Neural cell (in vitro differentiated cells): Measurements from ENCODE around the gene GLRX5. TPM values are rescaled to one million over a fixed set of nuclear protein-coding genes. Genes with fewer than 3 reads are reported as not detected.

Source experiments
- H2AFZ ChIP-seq: fragments of 200-600, 300-800 bp; sonication (generic), shearing (Covaris generic); 2 replicates; pipeline ENCODE4 v1.6.0; 2014; ENCODE audit warnings: low read depth, mild to moderate bottlenecking, antibody characterized with exemption, low read length, moderate library complexity
- H3F3A ChIP-seq: fragments of 200-600 bp; shearing (Covaris generic); 2 replicates; pipeline ENCODE4 v1.6.1; 2016; ENCODE audit warnings: mild to moderate bottlenecking, moderate library complexity, mixed read lengths, antibody characterized with exemption, low read length; ENCODE audit not compliant: insufficient read depth, poor library complexity, severe bottlenecking
- H3K27ac ChIP-seq: fragments of 200-600, 300-800 bp; sonication (generic), shearing (Covaris generic); 2 replicates; pipeline ENCODE4 v1.5.1; 2014; ENCODE audit warnings: mild to moderate bottlenecking, low read length, moderate library complexity
- H3K27me3 ChIP-seq: fragments of 300-800, 200-600 bp; sonication (generic), shearing (Covaris generic); 2 replicates; pipeline ENCODE4 v1.6.0; 2014; ENCODE audit warnings: mild to moderate bottlenecking, low read depth, low read length, moderate library complexity; ENCODE audit not compliant: insufficient read depth
- H3K36me3 ChIP-seq: fragments of 300-800, 200-600 bp; sonication (generic), shearing (Covaris generic); 2 replicates; pipeline ENCODE4 v1.5.1; 2014; ENCODE audit warnings: mild to moderate bottlenecking, antibody characterized with exemption, low read length, moderate library complexity; ENCODE audit not compliant: insufficient read depth
- H3K4me2 ChIP-seq: fragments of 300-800, 200-600 bp; sonication (generic), shearing (Covaris generic); 2 replicates; pipeline ENCODE4 v1.6.0; 2014; ENCODE audit warnings: mild to moderate bottlenecking, low read length
- H3K4me3 ChIP-seq: fragments of 300-800, 200-600 bp; sonication (generic), shearing (Covaris generic); 2 replicates; pipeline ENCODE4 v1.5.1; 2014; ENCODE audit warnings: mild to moderate bottlenecking, low read length, moderate library complexity
- H3K79me2 ChIP-seq: fragments of 200-600 bp; shearing (Covaris generic); replicated peaks from 2 replicates; pipeline ENCODE4 v1.6.0; 2014; ENCODE audit warnings: mild to moderate bottlenecking, low read length, moderate library complexity; ENCODE audit not compliant: insufficient read depth
- H3K9ac ChIP-seq: fragments of 300-800, 200-600 bp; sonication (generic), shearing (Covaris generic); 2 replicates; pipeline ENCODE4 v1.6.1; 2016; ENCODE audit warnings: mild to moderate bottlenecking, low read length, mixed read lengths
- H3K9me2 ChIP-seq: fragments of 200-600 bp; shearing (Covaris generic); 2 replicates; pipeline ENCODE4 v1.6.1; 2016; ENCODE audit warnings: mild to moderate bottlenecking, low read length, mixed read lengths; ENCODE audit not compliant: insufficient read depth
- H3K9me3 ChIP-seq: fragments of 200-600, 300-800 bp; sonication (generic), shearing (Covaris generic); 2 replicates; pipeline ENCODE4 v1.6.1; 2016; ENCODE audit warnings: mild to moderate bottlenecking, mixed run types, low read length, moderate library complexity, mixed read lengths
- H4K20me1 ChIP-seq: fragments of 200-600 bp; shearing (Covaris generic); 2 replicates; pipeline ENCODE4 v1.6.1; 2016; ENCODE audit warnings: mild to moderate bottlenecking, mixed run types; ENCODE audit not compliant: insufficient read depth
- EZH2 ChIP-seq: fragments of 200-600, 300-800 bp; shearing (Covaris generic), sonication (generic); IDR thresholded peaks from 2 replicates; pipeline ENCODE4 v1.6.1; 2014; ENCODE audit warnings: antibody characterized with exemption, low read length, borderline replicate concordance, mild to moderate bottlenecking; ENCODE audit not compliant: insufficient read depth, poor library complexity, severe bottlenecking
- MXI1 ChIP-seq: fragments of 450-650 bp; conservative IDR thresholded peaks from 2 replicates; pipeline ENCODE4 v1.6.1; 2014; ENCODE audit warnings: antibody characterized with exemption, mild to moderate bottlenecking; ENCODE audit not compliant: poor library complexity, severe bottlenecking
- POLR2AphosphoS5 ChIP-seq: IDR thresholded peaks from 2 replicates; pipeline ENCODE4 v1.6.1; 2012
- RAD21 ChIP-seq: fragments of 450-650 bp; conservative IDR thresholded peaks from 2 replicates; pipeline ENCODE4 v1.6.1; 2014; ENCODE audit warnings: antibody characterized with exemption, mild to moderate bottlenecking, moderate library complexity
- SMC3 ChIP-seq: fragments of 450-650 bp; conservative IDR thresholded peaks from 2 replicates; pipeline ENCODE4 v1.6.1; 2014; ENCODE audit warnings: antibody characterized with exemption, mild to moderate bottlenecking, moderate library complexity; ENCODE audit not compliant: poor library complexity
- TAF1 ChIP-seq: IDR thresholded peaks from 2 replicates; pipeline ENCODE4 v1.6.1; 2012; ENCODE audit warnings: low read depth
- polyA plus RNA-seq: library from polyadenylated mRNA; depleted of rRNA; stranded (reverse); fragments of >200 nt; gene quantifications from 2 replicates; pipeline ENCODE4 v1.2.3, GENCODE V29; 2014
- TF ChIP-seq, protein P1 (sequence below): IDR thresholded peaks from 2 replicates; pipeline ENCODE4 v1.6.1; 2012; ENCODE audit warnings: borderline replicate concordance
- TF ChIP-seq, protein P2 (sequence below): fragments of 450-650 bp; IDR thresholded peaks from 2 replicates; pipeline ENCODE4 v1.5.1; 2014; ENCODE audit warnings: antibody characterized with exemption, mild to moderate bottlenecking, moderate library complexity; ENCODE audit not compliant: poor library complexity, severe bottlenecking

GLRX5 gene
- polyA plus RNA-seq, 1 donor from 2014 or later: 81.0 TPM

DNA sequence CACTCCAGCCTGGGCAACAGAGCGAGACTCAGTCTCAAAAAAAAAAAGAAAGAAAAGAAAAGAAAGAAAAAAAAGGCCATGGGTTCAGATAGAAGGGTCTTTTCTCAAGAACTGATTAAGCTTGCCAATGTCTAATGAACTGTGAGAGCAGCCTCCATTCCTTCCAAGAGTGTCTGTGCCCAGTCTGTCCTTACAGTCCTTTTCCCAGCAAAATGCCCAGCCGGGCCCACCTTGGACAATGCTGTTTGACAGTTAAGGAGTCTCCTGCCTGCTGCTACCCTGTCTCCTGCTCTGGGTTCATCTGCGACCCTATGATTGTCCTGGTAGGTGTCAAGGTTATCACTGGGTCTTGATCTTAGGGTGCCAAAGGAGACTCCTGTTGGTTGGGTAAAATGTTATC, 39.8 kb upstream of the GLRX5 start:
- Histone ChIP-seq H3F3A (no peaks in the 10 kb centered on the region), H3K27me3 (no peaks in the 10 kb centered on the region), H3K9me3 (no peaks in the 10 kb centered on the region), H2AFZ (no peak overlapping the region), H3K36me3 (no peaks in the 10 kb centered on the region), H3K79me2 (no peaks in the 10 kb centered on the region), H3K27ac (no peak overlapping the region), H3K4me2 (no peak overlapping the region), H3K9ac (no peak overlapping the region), H4K20me1 (no peaks in the 10 kb centered on the region), H3K4me3 (no peak overlapping the region), H3K9me2 (no peaks in the 10 kb centered on the region)
- TF ChIP-seq RAD21 (no peak), EZH2 (no peak), MXI1 (no peak)
- TF ChIP-seq, protein P1, sequence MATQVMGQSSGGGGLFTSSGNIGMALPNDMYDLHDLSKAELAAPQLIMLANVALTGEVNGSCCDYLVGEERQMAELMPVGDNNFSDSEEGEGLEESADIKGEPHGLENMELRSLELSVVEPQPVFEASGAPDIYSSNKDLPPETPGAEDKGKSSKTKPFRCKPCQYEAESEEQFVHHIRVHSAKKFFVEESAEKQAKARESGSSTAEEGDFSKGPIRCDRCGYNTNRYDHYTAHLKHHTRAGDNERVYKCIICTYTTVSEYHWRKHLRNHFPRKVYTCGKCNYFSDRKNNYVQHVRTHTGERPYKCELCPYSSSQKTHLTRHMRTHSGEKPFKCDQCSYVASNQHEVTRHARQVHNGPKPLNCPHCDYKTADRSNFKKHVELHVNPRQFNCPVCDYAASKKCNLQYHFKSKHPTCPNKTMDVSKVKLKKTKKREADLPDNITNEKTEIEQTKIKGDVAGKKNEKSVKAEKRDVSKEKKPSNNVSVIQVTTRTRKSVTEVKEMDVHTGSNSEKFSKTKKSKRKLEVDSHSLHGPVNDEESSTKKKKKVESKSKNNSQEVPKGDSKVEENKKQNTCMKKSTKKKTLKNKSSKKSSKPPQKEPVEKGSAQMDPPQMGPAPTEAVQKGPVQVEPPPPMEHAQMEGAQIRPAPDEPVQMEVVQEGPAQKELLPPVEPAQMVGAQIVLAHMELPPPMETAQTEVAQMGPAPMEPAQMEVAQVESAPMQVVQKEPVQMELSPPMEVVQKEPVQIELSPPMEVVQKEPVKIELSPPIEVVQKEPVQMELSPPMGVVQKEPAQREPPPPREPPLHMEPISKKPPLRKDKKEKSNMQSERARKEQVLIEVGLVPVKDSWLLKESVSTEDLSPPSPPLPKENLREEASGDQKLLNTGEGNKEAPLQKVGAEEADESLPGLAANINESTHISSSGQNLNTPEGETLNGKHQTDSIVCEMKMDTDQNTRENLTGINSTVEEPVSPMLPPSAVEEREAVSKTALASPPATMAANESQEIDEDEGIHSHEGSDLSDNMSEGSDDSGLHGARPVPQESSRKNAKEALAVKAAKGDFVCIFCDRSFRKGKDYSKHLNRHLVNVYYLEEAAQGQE: no peak

DNA sequence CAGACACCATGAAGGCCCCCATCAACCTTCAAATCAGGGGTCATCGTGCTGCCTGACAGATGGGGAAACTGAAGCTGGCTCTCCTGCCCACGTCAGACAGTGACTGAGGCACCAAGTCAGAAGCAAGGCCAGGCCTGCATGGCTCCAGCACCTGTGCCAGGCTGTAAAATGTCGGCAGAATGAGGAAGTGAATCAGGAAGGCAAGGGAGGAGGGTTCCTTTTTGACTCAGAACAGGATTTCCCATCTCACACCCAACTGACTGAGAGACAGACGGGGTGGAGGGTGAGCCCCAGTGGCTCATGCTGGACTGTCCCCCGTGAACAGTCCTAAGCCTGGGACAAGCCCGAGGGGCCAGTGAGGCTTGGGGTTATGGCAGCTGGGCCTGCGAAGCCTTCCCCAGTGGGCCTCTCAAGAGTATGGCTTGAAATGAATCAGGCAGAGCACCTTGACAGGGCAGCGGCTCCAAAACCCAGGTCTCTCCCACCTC, 39.3 kb upstream of the GLRX5 start:
- no peak overlapping the region for H3K4me2 ChIP-seq
- TF ChIP-seq SMC3 (no peak), POLR2AphosphoS5 (no peak), EZH2 (no peak), TAF1 (no peak)
- TF ChIP-seq, protein P2, sequence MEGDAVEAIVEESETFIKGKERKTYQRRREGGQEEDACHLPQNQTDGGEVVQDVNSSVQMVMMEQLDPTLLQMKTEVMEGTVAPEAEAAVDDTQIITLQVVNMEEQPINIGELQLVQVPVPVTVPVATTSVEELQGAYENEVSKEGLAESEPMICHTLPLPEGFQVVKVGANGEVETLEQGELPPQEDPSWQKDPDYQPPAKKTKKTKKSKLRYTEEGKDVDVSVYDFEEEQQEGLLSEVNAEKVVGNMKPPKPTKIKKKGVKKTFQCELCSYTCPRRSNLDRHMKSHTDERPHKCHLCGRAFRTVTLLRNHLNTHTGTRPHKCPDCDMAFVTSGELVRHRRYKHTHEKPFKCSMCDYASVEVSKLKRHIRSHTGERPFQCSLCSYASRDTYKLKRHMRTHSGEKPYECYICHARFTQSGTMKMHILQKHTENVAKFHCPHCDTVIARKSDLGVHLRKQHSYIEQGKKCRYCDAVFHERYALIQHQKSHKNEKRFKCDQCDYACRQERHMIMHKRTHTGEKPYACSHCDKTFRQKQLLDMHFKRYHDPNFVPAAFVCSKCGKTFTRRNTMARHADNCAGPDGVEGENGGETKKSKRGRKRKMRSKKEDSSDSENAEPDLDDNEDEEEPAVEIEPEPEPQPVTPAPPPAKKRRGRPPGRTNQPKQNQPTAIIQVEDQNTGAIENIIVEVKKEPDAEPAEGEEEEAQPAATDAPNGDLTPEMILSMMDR: no peak
- TF ChIP-seq, protein P1: no peak
- H3K79me2 ChIP-seq: no peaks in the 10 kb centered on the region
- no peak overlapping the region for H3K9ac ChIP-seq
- H3K27ac ChIP-seq: no peak overlapping the region
- H3K27me3 ChIP-seq: no peaks in the 10 kb centered on the region
- no peak overlapping the region for H2AFZ ChIP-seq
- H3K36me3 ChIP-seq: no peaks in the 10 kb centered on the region
- no peaks in the 10 kb centered on the region for H3K9me2 ChIP-seq
- H4K20me1 ChIP-seq: no peaks in the 10 kb centered on the region
- no peak overlapping the region for H3K4me3 ChIP-seq
- no peaks in the 10 kb centered on the region for H3K9me3 ChIP-seq
- no peaks in the 10 kb centered on the region for H3F3A ChIP-seq
